Activated naive CD4-positive, alpha-beta T cell treated with anti-CD3 and anti-CD28 coated beads, Interleukin-2, amount 50 U/mL, for 24 hours (primary cell): ENCODE measurements around the gene TTC34.

Source experiments
- H3K27ac Mint-ChIP-seq: one replicate; pipeline ENCODE4 v1.8.0; 2021; ENCODE audit warnings: mild to moderate bottlenecking, mixed read lengths
- H3K27me3 Mint-ChIP-seq: one replicate; pipeline ENCODE4 v1.8.0; 2021; ENCODE audit warnings: mixed read lengths
- H3K36me3 Mint-ChIP-seq: one replicate; pipeline ENCODE4 v1.8.0; 2021; ENCODE audit warnings: mixed read lengths
- H3K4me1 Mint-ChIP-seq: one replicate; pipeline ENCODE4 v1.8.0; 2021; ENCODE audit warnings: mixed read lengths
- H3K4me3 Mint-ChIP-seq: one replicate; pipeline ENCODE4 v1.8.0; 2021; ENCODE audit warnings: mild to moderate bottlenecking, mixed read lengths
- H3K9me3 Mint-ChIP-seq: one replicate; pipeline ENCODE4 v1.8.0; 2021; ENCODE audit warnings: mixed read lengths

TTC34 gene

DNA sequence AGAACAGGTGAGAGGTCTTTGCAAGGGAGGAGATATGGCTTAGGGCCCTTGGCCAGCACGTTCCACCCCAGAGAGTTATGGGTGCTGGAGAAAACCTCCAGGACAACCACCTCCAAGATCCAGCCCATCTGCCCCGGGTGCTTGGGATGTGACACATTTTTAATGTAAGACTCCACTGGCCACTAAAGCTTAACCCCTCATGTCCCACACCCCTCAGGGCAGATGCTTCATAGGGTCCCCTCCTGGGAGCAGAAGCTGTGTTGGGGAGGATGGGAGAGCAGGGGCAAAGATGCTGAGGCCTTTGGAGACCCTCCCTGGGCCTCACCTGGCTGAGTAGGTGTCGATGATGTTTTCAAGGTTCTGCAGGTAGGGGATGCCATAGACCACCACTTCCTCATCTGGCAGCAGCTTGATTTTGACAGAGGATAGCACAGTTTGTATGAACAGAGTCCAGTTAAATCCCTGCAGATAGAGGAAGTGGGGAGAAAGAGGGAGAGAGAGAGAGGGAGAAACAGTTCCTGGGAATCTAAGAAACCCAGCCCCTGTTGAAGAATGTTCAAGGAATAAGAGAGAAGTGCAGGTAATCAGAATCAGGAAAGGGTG, 203.1 kb downstream of the TTC34 start:
- peak overlapping the region; percentile 39 for H3K27ac Mint-ChIP-seq
- H3K9me3 Mint-ChIP-seq, result no peaks in the 10 kb centered on the region
- H3K36me3 Mint-ChIP-seq, result no peaks in the 10 kb centered on the region
- H3K4me1 Mint-ChIP-seq, result no peaks in the 10 kb centered on the region
- H3K27me3 Mint-ChIP-seq, result no peaks in the 10 kb centered on the region
- H3K4me3 Mint-ChIP-seq, result no peak overlapping the region

DNA sequence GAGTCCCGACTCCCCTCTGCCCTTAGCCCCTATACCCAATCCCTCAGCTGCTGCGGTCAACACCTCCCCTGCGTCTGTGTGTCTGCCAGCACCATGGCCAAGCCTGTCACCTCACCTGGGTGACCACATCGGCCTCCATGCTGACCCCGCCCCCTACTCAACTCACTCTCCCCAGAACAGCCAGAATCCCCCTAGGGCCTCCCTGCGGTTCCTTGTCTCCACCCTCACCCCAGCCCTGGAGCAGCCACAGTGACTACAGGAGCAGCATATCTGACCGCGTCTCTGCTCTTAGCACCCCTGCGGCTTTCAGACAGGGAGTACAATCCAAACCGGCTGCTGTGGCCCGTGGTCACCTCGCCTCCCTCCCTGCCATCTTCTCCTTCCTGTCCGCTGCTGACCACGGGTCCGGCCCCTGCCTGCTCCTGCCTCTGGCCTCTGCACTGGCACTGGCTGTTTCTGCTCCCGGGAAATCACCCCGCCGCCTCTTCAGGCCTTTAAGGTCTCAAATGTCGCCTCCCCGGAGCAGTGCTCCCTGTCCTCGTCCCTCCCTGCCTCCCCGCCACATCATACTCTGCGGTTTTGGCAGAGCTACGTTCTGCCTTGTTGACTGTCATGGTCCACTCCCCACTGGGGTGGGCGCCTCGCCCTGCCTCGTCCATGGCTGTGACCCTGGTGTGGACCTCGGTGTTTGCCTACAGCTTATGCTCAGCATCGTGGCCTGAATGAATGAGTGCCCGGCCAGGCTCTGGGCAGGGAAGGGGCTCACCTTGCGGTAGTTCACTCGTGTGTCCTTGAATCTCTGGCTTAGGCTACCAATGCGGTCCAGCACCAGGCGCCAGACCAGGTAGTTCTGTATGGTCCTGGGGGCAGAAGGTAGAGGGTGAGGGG, 203.8 kb downstream of the TTC34 start:
- H3K4me3 Mint-ChIP-seq, result no peak overlapping the region
- no peaks in the 10 kb centered on the region for H3K27me3 Mint-ChIP-seq
- H3K9me3 Mint-ChIP-seq, result no peaks in the 10 kb centered on the region

DNA sequence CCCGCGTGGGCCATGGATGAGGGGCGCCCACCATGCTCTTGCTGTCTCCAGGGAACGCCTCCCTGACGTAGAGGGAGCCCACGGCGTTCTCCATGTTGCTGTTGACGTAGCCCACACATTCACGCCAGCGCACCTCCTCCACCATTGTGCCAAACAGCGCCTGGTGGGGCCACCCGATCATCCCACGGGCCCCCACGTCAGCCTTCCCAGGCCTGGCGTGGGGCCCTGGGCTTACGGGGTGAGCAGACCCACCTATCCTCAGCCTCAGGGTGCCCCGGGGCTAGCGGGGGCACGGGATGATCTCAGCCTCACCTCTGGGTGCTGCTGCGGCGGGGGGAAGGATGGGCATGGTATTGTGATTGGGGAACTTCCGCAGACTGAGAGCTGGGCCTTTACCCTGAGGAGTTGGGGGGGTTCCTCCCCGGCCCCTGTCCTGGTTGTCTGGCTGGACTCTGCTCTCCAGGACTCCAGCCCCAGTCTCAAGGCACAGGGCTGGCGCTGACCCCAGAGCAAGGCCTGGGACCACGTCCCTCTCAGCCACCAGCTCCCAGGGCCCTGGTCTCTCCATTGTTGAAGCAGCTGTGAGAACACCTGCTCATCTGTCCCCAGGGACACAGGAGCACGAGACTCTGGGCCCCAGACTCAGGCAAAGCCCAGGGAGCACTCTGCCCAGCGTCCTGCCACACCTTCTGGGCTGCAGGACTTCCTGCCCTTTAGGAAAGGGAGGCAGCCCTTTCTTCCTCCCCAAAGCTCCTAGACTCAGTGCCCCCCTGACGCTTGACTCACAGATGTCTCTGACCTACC, 204.8 kb downstream of the TTC34 start:
- Mint-ChIP-seq H3K36me3 (no peaks in the 10 kb centered on the region), H3K4me3 (no peak overlapping the region), H3K4me1 (no peaks in the 10 kb centered on the region), H3K9me3 (no peaks in the 10 kb centered on the region), H3K27ac (no peak overlapping the region), H3K27me3 (no peaks in the 10 kb centered on the region)

More for the DNA sequence above, 203.8 kb downstream of the TTC34 start:
- no peak overlapping the region for H3K27ac Mint-ChIP-seq
- no peaks in the 10 kb centered on the region for H3K4me1 Mint-ChIP-seq
- H3K36me3 Mint-ChIP-seq, result no peaks in the 10 kb centered on the region

DNA sequence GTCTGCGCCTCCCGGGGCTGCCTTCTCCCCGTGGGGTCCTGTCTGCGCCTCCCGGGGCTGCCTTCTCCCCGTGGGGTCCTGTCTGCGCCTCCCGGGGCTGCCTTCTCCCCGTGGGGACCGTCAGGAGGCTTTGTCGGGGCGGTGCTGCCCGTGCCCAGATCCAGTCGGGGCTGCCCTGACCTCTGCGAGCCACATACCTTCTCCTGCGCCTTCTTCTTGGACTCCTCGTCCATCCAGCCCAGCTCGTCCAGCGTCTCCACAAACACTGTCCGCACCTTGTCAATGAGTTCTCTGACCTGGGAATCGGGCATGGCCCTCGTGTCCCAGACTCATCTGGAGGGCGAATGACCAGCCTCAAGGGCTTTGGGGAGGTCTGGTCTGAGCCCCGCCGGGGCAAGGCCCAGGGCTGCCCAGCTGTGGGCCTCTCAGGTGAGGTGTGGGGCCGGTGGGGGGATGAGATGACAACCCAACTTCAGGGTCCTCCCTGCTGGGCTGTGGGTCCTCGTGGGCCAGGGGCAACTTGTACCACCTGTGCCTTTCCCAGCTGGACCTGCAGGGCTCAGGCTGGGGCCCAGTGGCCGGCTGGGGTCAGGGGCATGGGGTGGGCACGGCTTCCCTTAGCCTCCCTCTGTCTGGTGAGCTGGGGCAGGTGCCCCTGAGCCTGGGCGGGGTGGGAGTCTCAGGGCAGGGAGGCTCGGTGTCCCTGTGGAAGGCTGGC, 205.5 kb downstream of the TTC34 start:
- Mint-ChIP-seq H3K9me3 (no peaks in the 10 kb centered on the region), H3K4me3 (no peak overlapping the region), H3K4me1 (no peaks in the 10 kb centered on the region), H3K36me3 (no peaks in the 10 kb centered on the region), H3K27ac (no peak overlapping the region), H3K27me3 (no peaks in the 10 kb centered on the region)

DNA sequence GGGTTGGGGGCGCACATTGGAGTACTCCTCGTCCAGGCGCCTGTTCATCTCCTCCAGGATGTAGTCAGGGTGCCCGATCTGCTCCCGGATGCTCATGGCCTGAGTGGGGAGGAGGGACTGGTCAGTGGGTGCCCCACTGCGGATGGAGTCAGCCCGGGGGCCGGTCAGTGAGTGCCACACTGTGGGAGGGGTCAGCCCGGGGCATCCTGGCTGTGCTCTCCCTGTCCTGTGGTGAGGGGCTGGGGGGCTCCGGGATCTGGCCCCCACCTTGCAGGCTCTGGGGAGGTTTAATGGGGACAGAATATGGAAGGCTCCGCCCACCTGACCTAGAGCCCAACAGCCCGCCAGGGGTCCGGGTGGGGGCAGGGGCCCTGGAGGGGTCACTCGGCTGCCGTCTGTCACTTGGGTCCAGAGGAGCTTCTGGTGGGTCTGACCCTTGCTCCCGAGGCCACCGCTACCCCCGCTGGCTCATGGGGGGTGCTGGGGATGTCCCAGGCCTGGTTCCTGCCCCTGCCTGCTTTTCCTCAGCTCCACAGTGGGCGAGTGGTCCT, 206.2 kb downstream of the TTC34 start:
- H3K4me1 Mint-ChIP-seq, result no peaks in the 10 kb centered on the region
- H3K36me3 Mint-ChIP-seq, result no peaks in the 10 kb centered on the region
- H3K9me3 Mint-ChIP-seq, result no peaks in the 10 kb centered on the region
- no peak overlapping the region for H3K27ac Mint-ChIP-seq
- H3K4me3 Mint-ChIP-seq, result no peak overlapping the region
- no peaks in the 10 kb centered on the region for H3K27me3 Mint-ChIP-seq

DNA sequence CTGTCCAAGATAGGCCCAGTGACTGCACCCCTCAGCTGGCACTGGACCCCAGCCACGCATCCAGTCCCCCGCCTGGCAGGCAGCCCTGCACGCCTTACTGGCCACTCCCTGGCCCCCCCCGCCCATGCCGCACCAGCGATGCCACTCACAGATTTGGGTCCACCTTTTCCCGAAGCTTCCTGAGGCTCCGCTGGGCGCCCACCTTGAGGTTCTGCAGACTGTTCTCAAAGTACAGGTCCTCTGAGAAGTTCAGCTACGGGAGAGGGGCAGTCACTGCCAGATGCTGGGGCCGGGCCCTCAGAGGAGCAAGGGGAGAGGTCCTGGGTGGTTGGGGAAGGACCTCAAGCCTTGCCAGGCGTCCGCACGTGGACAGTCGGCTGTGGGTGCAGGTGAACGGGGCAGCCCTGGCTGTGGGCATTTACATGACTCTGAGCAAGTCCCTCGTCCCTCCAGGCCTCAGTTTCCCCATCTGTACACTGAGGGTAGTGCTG, 206.8 kb downstream of the TTC34 start:
- no peak overlapping the region for H3K4me3 Mint-ChIP-seq
- H3K27me3 Mint-ChIP-seq, result no peaks in the 10 kb centered on the region
- no peaks in the 10 kb centered on the region for H3K9me3 Mint-ChIP-seq
- no peak overlapping the region for H3K27ac Mint-ChIP-seq
- H3K4me1 Mint-ChIP-seq, result no peaks in the 10 kb centered on the region
- H3K36me3 Mint-ChIP-seq, result no peaks in the 10 kb centered on the region

DNA sequence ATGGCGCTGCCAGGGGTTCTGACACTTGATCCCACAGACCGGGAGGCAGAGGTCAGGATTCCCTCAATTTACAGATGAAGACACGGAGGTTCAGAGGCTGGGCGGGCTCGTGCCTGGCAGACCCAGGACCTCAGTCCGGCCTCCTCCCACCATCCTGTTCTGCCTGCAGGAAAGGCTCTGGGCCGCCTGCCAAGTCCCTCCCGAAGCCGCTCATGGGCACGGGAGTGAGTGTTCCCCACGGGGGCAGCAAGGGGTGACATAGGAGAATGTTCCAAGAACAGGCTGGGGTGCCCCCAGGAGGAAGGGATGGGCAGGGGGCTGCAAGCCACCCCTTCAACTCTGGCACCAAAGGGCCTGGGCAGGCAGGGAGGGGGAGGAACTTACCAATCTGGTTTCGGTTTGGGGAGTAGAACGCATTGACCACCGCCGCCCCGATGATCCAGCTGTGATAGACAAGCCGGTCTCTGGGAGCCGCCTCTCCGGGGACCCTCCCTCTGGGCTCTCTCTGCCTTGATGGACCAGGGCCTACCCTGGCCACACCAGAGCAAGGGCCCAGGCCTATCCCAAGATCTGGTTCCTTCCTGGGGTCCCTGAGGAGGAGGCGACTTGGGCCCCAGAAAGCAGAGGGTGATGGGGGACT, 207.4 kb downstream of the TTC34 start:
- no peak overlapping the region for H3K4me3 Mint-ChIP-seq
- no peaks in the 10 kb centered on the region for H3K9me3 Mint-ChIP-seq
- no peaks in the 10 kb centered on the region for H3K4me1 Mint-ChIP-seq
- H3K27ac Mint-ChIP-seq, result no peak overlapping the region
- no peaks in the 10 kb centered on the region for H3K27me3 Mint-ChIP-seq
- no peaks in the 10 kb centered on the region for H3K36me3 Mint-ChIP-seq

DNA sequence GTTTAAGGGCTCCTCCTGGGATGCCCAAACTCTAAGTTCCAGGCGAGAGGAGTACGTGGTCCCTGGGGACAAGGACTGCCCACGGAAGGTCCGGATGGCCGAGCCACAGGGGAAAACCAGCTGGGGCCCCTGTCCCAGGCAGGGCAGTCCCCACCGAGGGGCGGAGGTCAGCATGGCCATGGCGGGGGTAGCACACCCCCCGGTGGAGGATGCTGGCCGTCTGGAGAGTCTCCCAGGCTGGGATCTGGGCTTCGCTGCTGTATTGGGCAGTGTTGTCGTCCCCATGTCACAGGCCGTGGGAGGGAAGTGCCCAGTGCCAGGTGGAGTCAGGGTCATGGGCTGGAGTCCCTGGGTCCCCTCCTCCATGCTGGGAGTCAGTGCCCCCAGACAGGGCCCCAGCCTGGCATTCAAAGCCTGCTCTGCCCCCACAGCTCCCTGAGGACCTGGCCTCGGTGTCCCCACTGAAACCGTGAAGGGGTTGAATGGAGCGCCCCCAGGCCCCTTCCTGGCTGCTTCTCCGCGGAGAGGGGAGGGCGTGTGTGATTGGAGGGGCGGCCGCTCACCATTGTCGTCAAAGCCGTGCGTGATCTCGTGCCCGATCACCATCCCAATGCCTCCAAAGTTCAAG, 208.1 kb downstream of the TTC34 start:
- no peaks in the 10 kb centered on the region for H3K9me3 Mint-ChIP-seq
- no peaks in the 10 kb centered on the region for H3K36me3 Mint-ChIP-seq
- H3K4me3 Mint-ChIP-seq, result no peak overlapping the region
- no peak overlapping the region for H3K27ac Mint-ChIP-seq
- no peaks in the 10 kb centered on the region for H3K4me1 Mint-ChIP-seq
- H3K27me3 Mint-ChIP-seq, result no peaks in the 10 kb centered on the region

DNA sequence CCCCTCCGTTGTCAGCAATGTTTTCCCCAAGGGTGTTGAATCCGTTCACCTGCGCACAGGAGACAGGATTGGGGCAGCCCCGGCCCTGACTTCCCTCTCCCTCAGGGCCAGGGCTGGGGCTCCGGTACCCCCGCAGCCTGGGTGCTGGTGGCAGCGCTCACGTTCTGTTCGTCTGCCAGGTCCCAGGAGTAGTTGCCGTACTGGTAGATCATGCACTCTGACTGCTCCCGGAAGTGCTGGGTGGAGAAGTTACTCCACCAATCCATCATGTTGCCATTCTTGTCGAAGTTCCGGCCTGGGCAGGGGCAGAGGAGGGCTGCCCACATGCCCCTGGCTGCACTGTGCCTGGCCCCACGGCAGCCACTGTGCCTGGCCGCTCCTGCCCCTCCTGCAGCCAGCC, 208.8 kb downstream of the TTC34 start:
- peak overlapping the region; percentile 30 for H3K27ac Mint-ChIP-seq
- H3K36me3 Mint-ChIP-seq, result no peaks in the 10 kb centered on the region
- H3K27me3 Mint-ChIP-seq, result no peaks in the 10 kb centered on the region
- H3K4me1 Mint-ChIP-seq, result no peaks in the 10 kb centered on the region
- no peaks in the 10 kb centered on the region for H3K9me3 Mint-ChIP-seq
- peak overlapping the region; percentile 49 for H3K4me3 Mint-ChIP-seq

DNA sequence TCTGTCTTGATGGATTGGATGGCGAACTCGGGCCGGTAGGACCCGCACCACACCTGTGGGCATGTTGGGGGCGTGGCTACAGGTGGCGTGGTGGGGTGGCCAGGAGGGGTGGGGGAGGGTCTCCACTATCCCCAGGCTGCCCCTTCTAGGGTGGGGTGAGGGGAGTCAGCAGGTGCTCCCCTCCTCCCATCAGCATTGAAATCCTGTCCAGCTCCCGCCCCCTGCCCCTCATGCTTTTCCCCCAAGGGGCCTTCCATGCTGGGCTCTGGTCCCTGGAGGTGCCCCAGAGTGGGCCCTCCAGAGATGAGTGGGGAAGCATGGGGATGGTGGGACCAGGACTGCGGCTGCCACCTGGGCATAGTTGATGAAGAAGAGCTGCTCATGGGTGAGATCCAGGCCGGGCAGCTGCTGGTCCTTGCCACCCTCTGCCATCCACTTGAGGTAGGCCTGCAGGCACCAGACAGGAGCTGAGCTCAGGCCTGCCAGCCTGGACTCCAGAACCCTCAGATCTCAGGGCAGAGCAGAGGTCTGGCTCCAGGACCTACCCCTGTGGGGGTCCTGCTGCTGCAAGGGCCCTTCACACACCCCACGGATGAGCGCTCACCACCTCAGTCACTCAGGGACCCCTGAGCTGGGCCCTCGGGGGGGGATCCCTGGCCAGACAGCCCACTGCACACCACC, 209.8 kb downstream of the TTC34 start:
- Mint-ChIP-seq H3K27me3 (no peaks in the 10 kb centered on the region), H3K4me3 (peak overlapping the region; percentile 47), H3K27ac (peak overlapping the region; percentile 41)

DNA sequence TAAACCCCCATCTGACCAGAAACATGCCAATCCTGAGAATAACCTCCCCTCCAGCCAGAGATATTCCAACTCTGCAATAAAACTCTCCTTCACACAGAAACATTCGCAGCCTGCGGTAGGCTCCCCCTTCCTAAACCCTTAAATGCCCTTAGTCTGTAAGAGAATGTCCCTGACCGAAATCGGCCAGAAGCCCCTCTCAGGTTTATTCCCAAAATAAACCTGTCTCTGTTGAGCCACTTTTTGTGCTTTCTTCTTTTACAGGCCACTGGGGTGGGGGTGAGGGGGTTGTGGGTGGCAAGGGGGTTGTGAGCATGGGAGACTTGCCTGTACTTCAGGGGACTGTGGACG, 210.3 kb downstream of the TTC34 start:
- H3K27me3 Mint-ChIP-seq, result no peaks in the 10 kb centered on the region
- H3K4me3 Mint-ChIP-seq, result no peak overlapping the region
- H3K27ac Mint-ChIP-seq, result no peak overlapping the region
- no peaks in the 10 kb centered on the region for H3K9me3 Mint-ChIP-seq
- no peaks in the 10 kb centered on the region for H3K36me3 Mint-ChIP-seq
- H3K4me1 Mint-ChIP-seq, result no peaks in the 10 kb centered on the region

More for the DNA sequence above, 209.8 kb downstream of the TTC34 start:
- H3K36me3 Mint-ChIP-seq, result no peaks in the 10 kb centered on the region
- H3K4me1 Mint-ChIP-seq, result no peaks in the 10 kb centered on the region
- H3K9me3 Mint-ChIP-seq, result no peaks in the 10 kb centered on the region

DNA sequence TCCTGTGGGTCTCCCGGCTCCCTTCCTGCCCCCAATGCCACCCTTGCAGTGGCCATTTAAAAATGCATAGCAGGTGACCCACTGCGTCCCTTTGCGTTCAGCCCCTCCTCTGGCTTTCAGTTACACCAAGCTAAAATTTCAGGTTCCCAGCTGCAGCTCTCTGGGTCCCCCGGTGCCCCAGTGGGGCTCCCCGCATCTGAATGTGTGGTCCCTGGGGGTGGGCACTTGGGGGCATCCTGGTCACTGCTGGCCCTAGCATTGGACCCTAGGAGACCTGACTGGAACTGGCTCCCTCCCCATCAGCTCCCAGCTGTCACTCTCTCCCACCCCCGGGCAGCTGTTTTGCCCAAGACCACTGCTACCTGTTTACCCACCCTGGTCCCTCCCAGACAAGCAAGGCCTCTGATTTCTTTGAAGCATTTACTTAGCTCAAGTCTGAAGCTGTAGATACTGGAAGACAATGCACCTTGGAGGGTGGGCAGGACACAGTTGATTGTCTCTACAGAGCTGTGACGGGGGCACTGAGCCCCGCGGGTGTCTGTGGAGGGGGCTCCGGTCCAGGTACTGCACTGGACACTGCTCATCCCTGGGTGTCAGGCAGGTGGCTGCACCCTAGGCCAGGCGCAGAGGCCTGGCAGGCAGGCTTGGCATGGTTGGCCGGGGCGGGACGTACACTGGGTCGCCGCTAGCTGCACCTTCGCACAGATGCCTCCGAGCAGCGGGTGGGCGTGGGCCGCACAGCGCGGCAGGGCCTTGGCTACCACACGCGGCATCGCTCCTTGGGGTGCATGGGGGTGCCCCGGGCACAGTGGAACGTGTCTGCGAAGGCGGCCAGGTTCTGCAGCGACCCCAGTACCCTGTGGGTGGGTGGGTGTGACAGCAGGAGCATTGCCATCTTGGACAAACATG, 211.0 kb downstream of the TTC34 start:
- H3K9me3 Mint-ChIP-seq, result no peaks in the 10 kb centered on the region
- H3K27ac Mint-ChIP-seq, result no peak overlapping the region
- no peaks in the 10 kb centered on the region for H3K36me3 Mint-ChIP-seq
- peaks cover 2% of the 10 kb centered on the region for H3K4me1 Mint-ChIP-seq
- no peaks in the 10 kb centered on the region for H3K27me3 Mint-ChIP-seq
- H3K4me3 Mint-ChIP-seq, result no peak overlapping the region
